22Rv1 (cell line): ENCODE results near the gene PDE1A.

Experiments
- CTCF ChIP-seq: fragments of 450-650 bp; IDR thresholded peaks from 2 replicates; pipeline ENCODE4 v1.5.1; 2017; ENCODE audit warnings: mild to moderate bottlenecking
- ZFX ChIP-seq: fragments of 450-650 bp; IDR thresholded peaks from 2 replicates; pipeline ENCODE4 v1.6.1; 2017; ENCODE audit warnings: antibody characterized with exemption, borderline replicate concordance

- TF ChIP-seq CTCF (no peak), ZFX (no peak)
Measured at GRCh38 chr2:182316950-182317349, 109.9 kb downstream of the PDE1A start.
